Testis (tissue), 2 donors: Measurements from ENCODE around the gene UFSP2.

Experiments
- POLR2A ChIP-seq: fragments of 450-650 bp; IDR thresholded peaks from one replicate; pipeline ENCODE4 v1.6.1; 2017; ENCODE audit warnings: antibody characterized with exemption, mild to moderate bottlenecking, moderate library complexity
- TF ChIP-seq, protein P1 (sequence below), 3 experiments: fragments of 450-650 bp in 2 of 3; fragments of 200-600 bp in 1 of 3; sonication (generic) in 1 of 3; IDR thresholded peaks; one replicate each; pipeline ENCODE4 v1.5.1; 2016 to 2019; ENCODE audit warnings: antibody characterized with exemption in 3 of 3, mild to moderate bottlenecking in 2 of 3, moderate library complexity in 1 of 3

- TF ChIP-seq, protein P1, sequence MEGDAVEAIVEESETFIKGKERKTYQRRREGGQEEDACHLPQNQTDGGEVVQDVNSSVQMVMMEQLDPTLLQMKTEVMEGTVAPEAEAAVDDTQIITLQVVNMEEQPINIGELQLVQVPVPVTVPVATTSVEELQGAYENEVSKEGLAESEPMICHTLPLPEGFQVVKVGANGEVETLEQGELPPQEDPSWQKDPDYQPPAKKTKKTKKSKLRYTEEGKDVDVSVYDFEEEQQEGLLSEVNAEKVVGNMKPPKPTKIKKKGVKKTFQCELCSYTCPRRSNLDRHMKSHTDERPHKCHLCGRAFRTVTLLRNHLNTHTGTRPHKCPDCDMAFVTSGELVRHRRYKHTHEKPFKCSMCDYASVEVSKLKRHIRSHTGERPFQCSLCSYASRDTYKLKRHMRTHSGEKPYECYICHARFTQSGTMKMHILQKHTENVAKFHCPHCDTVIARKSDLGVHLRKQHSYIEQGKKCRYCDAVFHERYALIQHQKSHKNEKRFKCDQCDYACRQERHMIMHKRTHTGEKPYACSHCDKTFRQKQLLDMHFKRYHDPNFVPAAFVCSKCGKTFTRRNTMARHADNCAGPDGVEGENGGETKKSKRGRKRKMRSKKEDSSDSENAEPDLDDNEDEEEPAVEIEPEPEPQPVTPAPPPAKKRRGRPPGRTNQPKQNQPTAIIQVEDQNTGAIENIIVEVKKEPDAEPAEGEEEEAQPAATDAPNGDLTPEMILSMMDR (IDR thresholded peaks at IDR 0.05): no peak
- no peak for TF ChIP-seq POLR2A
Measured at GRCh38 chr4:185361872-185362271, 63.9 kb downstream of the UFSP2 start.
